Mesenchymal stem cell (in vitro differentiated cells and primary cell): Measurements from ENCODE around the gene SNAPC4. TPM values are rescaled to one million over a fixed set of nuclear protein-coding genes. Genes with fewer than 3 reads are reported as not detected.

Experiments
- DNase-seq: peaks from one replicate; pipeline ENCODE4 v3.0.0-alpha.2; 2013
- H2AFZ ChIP-seq: one replicate; pipeline ENCODE4 v1.6.1; 2013; ENCODE audit warnings: low read depth, mild to moderate bottlenecking, control low read depth, inconsistent platforms, low read length, moderate library complexity
- H2AK5ac ChIP-seq: 2 replicates; pipeline ENCODE4 v1.6.1; 2013; ENCODE audit warnings: low read length, moderate library complexity, mild to moderate bottlenecking, inconsistent platforms; ENCODE audit not compliant: severe bottlenecking
- H2BK120ac ChIP-seq: one replicate; pipeline ENCODE4 v1.6.1; 2013; ENCODE audit warnings: low read depth, mild to moderate bottlenecking, inconsistent platforms, low read length, moderate library complexity
- H2BK12ac ChIP-seq, 2 experiments: one replicate each; pipeline ENCODE4 v1.6.1; 2013; ENCODE audit warnings: inconsistent platforms in 2 of 2, low read length in 2 of 2, mild to moderate bottlenecking in 2 of 2, moderate library complexity in 2 of 2, control low read depth in 1 of 2
- H2BK15ac ChIP-seq: one replicate; pipeline ENCODE4 v1.6.1; 2013; ENCODE audit warnings: mild to moderate bottlenecking, low read depth, inconsistent platforms; ENCODE audit not compliant: poor library complexity, severe bottlenecking
- H2BK5ac ChIP-seq: 2 replicates; pipeline ENCODE4 v1.6.1; 2013; ENCODE audit warnings: low read depth, mild to moderate bottlenecking, low read length, control low read depth, inconsistent platforms; ENCODE audit not compliant: poor library complexity, severe bottlenecking
- H3K14ac ChIP-seq, 2 experiments: one replicate each; pipeline ENCODE4 v1.6.1; 2013; ENCODE audit warnings: inconsistent platforms in 2 of 2, low read length in 2 of 2, control low read depth in 1 of 2, mild to moderate bottlenecking in 1 of 2, moderate library complexity in 1 of 2
- H3K18ac ChIP-seq, 2 experiments: one replicate each; pipeline ENCODE4 v1.6.1; 2013; ENCODE audit warnings: inconsistent platforms in 2 of 2, low read length in 2 of 2, control low read depth in 1 of 2, low read depth in 1 of 2, mild to moderate bottlenecking in 1 of 2
- H3K23ac ChIP-seq, 2 experiments: one replicate each; pipeline ENCODE4 v1.6.1; 2013; ENCODE audit warnings: inconsistent platforms in 2 of 2, low read length in 2 of 2, mild to moderate bottlenecking in 2 of 2, moderate library complexity in 2 of 2, control low read depth in 1 of 2
- H3K27ac ChIP-seq: 2 replicates; pipeline ENCODE4 v1.5.1; 2013; ENCODE audit warnings: mild to moderate bottlenecking, moderate library complexity, low read length, control low read depth, inconsistent platforms; ENCODE audit not compliant: poor library complexity, severe bottlenecking
- H3K27me3 ChIP-seq, 2 experiments: 2 replicates each; pipeline versions ENCODE4 v1.6.1 to v1.7.0; 2013; ENCODE audit warnings: low read length in 2 of 2, mild to moderate bottlenecking in 2 of 2, moderate library complexity in 2 of 2, control low read depth in 1 of 2, inconsistent platforms in 1 of 2; ENCODE audit not compliant: control insufficient read depth in 1 of 2, insufficient read depth in 1 of 2
- H3K36me3 ChIP-seq, 2 experiments: 2 replicates each; pipeline versions ENCODE4 v1.6.1 to v1.7.0; 2013; ENCODE audit warnings: low read length in 2 of 2, control low read depth in 1 of 2, inconsistent platforms in 1 of 2, low read depth in 1 of 2, mild to moderate bottlenecking in 1 of 2; ENCODE audit not compliant: insufficient read depth in 2 of 2, control insufficient read depth in 1 of 2
- H3K4ac ChIP-seq, 2 experiments: one replicate each; pipeline ENCODE4 v1.6.1; 2013; ENCODE audit warnings: inconsistent platforms in 2 of 2, low read length in 2 of 2, mild to moderate bottlenecking in 2 of 2, moderate library complexity in 2 of 2, control low read depth in 1 of 2, low read depth in 1 of 2
- H3K4me1 ChIP-seq: 2 replicates; pipeline ENCODE4 v1.6.1; 2013; ENCODE audit warnings: low read depth, low read length, control low read depth; ENCODE audit not compliant: control insufficient read depth, insufficient read depth
- H3K4me2 ChIP-seq: 2 replicates; pipeline ENCODE4 v1.6.1; 2013; ENCODE audit warnings: low read length, mild to moderate bottlenecking, inconsistent platforms; ENCODE audit not compliant: poor library complexity, severe bottlenecking
- H3K4me3 ChIP-seq, 2 experiments: 2 replicates each; pipeline versions ENCODE4 v1.5.1 to v1.7.0; 2013; ENCODE audit warnings: low read length in 2 of 2, mild to moderate bottlenecking in 2 of 2, control low read depth in 1 of 2, low read depth in 1 of 2; ENCODE audit not compliant: insufficient read depth in 1 of 2
- H3K79me1 ChIP-seq: replicated peaks from 2 replicates; pipeline ENCODE4 v1.6.1; 2013; ENCODE audit warnings: mild to moderate bottlenecking, control low read depth, low read length, inconsistent platforms; ENCODE audit not compliant: poor library complexity, severe bottlenecking
- H3K9ac ChIP-seq: 2 replicates; pipeline ENCODE4 v1.7.0; 2013; ENCODE audit warnings: mild to moderate bottlenecking, low read length, moderate library complexity
- H3K9me3 ChIP-seq: 2 replicates; pipeline ENCODE4 v1.7.0; 2013; ENCODE audit warnings: mild to moderate bottlenecking, low read length; ENCODE audit not compliant: control insufficient read depth
- H4K8ac ChIP-seq: one replicate; pipeline ENCODE4 v1.6.1; 2013; ENCODE audit warnings: inconsistent platforms, mild to moderate bottlenecking, low read length, moderate library complexity
- H4K91ac ChIP-seq: one replicate; pipeline ENCODE4 v1.6.1; 2013; ENCODE audit warnings: mild to moderate bottlenecking, low read length, inconsistent platforms
- WGBS: methylation state at CpG from one replicate; pipeline ENCODE4 v1.1.7; 2013; ENCODE audit warnings: mixed read lengths; 5-methylcytosine and 5-hydroxymethylcytosine counted together
- polyA plus RNA-seq, 2 experiments: library from polyadenylated mRNA; stranded (reverse); fragments of 200-250 nt; gene quantifications; one replicate each; pipeline ENCODE4 v1.2.3, GENCODE V29; 2013

The SNAPC4 gene, protein sequence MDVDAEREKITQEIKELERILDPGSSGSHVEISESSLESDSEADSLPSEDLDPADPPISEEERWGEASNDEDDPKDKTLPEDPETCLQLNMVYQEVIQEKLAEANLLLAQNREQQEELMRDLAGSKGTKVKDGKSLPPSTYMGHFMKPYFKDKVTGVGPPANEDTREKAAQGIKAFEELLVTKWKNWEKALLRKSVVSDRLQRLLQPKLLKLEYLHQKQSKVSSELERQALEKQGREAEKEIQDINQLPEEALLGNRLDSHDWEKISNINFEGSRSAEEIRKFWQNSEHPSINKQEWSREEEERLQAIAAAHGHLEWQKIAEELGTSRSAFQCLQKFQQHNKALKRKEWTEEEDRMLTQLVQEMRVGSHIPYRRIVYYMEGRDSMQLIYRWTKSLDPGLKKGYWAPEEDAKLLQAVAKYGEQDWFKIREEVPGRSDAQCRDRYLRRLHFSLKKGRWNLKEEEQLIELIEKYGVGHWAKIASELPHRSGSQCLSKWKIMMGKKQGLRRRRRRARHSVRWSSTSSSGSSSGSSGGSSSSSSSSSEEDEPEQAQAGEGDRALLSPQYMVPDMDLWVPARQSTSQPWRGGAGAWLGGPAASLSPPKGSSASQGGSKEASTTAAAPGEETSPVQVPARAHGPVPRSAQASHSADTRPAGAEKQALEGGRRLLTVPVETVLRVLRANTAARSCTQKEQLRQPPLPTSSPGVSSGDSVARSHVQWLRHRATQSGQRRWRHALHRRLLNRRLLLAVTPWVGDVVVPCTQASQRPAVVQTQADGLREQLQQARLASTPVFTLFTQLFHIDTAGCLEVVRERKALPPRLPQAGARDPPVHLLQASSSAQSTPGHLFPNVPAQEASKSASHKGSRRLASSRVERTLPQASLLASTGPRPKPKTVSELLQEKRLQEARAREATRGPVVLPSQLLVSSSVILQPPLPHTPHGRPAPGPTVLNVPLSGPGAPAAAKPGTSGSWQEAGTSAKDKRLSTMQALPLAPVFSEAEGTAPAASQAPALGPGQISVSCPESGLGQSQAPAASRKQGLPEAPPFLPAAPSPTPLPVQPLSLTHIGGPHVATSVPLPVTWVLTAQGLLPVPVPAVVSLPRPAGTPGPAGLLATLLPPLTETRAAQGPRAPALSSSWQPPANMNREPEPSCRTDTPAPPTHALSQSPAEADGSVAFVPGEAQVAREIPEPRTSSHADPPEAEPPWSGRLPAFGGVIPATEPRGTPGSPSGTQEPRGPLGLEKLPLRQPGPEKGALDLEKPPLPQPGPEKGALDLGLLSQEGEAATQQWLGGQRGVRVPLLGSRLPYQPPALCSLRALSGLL (N-terminal part only)
- 6.1 TPM for polyA plus RNA-seq (2013, experiment 1 of 2)
- 5.4 TPM for polyA plus RNA-seq (2013, experiment 2 of 2)

DNA sequence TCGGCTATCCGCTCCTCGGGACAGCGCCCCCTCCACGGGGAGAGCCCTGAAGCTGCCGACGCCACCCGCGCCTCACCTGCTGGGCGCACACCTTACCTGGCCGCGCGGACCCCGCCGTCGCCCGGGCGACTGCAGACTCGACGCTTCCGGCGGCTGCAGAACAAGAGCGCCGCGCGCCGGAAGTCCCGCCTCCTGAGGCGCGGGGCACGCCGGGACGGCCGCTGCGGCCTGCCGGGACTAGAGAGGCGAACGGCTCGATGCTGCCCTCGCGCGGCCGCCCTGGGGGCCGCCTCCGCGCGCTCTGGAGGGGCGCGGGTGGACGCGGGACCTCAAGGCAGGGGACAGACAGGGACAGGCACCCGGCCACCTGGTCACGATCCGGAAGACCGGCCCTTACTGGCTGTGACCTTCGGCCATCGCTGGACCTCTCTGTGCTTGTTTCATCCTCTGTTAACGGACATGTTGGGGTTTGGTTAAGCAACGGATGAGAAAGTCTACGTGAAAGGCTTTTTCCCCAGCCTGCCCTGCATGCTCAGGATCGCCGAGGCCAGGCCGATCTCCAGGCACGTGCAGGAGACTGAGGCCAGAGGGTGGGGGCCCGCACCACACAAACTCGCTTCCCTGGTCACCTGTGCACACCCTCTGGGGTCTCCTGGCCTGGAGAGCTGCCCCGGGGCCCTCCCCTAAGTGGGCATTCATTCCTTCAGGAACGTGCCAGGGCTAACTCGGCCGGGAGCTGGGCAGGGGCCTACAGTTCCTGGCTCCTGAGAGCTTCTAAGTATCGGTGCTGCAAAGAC, at the start of gene SNAPC4:
Gene SNAPC4, minus strand, starts transcription at position 133 of the 797 bp plus-strand sequence. CDS start 1,742 bp downstream, outside the sequence.
- 14% methylated on average over 71 of the region's 71 CpGs for WGBS
- Histone ChIP-seq H3K4me1 (peaks cover 18% of the 10 kb centered on the region), H2AK5ac (no peak within 1 kb of the TSS), H2BK15ac (peak within 1 kb of the TSS; percentile 60), H3K36me3 (peaks cover 59 to 72% of the 10 kb centered on the region in 2 experiments), H3K27me3 (no peaks in the 10 kb centered on the region), H3K14ac (peak within 1 kb of the TSS in 1 of 2 experiments; percentile 91), H3K27ac (no peak within 1 kb of the TSS), H3K9ac (peak within 1 kb of the TSS; percentile 93), H3K23ac (no peak within 1 kb of the TSS), H3K79me1 (peaks cover 36% of the 10 kb centered on the region), H3K18ac (peak within 1 kb of the TSS; percentile 26 to 83), H4K8ac (peak within 1 kb of the TSS; percentile 95), H3K9me3 (no peaks in the 10 kb centered on the region), H3K4me2 (peak within 1 kb of the TSS; percentile 63), H2AFZ (no peak within 1 kb of the TSS), H4K91ac (peak within 1 kb of the TSS; percentile 61), H3K4ac (peak within 1 kb of the TSS; percentile 69 to 70), H2BK5ac (no peak within 1 kb of the TSS), H3K4me3 (peak within 1 kb of the TSS; percentile 95 to 96), H2BK12ac (peak within 1 kb of the TSS in 1 of 2 experiments; percentile 75), H2BK120ac (peak within 1 kb of the TSS; percentile 74)
- peak; percentile 83 for DNase-seq

DNA sequence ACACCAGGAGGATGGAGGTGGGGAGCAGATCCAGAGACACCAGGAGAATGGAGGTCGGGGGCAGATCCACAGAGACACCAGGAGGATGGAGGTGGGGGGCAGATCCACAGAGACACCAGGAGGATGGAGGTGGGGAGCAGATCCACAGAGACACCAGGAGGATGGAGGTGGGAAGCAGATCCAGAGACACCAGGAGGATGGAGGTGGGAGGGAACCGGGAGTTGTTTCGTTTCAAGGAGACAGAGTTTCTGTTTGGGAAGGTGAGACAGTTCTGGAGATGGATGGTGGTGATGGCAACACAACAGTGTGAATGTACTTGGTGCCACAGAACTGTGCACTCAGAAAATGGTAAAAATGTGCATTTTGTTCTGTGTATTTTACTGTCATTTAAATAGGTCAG, 48.7 kb upstream of the SNAPC4 start:
- Histone ChIP-seq H4K8ac (no peak overlapping the region), H3K79me1 (peaks cover 42% of the 10 kb centered on the region), H3K27ac (no peak overlapping the region), H3K23ac (no peak overlapping the region), H3K27me3 (no peaks in the 10 kb centered on the region), H3K18ac (no peak overlapping the region), H3K4ac (no peak overlapping the region), H3K14ac (no peak overlapping the region), H3K4me1 (no peaks in the 10 kb centered on the region), H3K9me3 (no peaks in the 10 kb centered on the region), H2BK5ac (no peak overlapping the region), H2AFZ (no peak overlapping the region), H3K4me3 (no peak overlapping the region), H2BK120ac (no peak overlapping the region), H2BK12ac (no peak overlapping the region), H3K9ac (no peak overlapping the region), H3K4me2 (no peak overlapping the region), H3K36me3 (peaks cover 77 to 87% of the 10 kb centered on the region in 2 experiments), H4K91ac (no peak overlapping the region), H2BK15ac (no peak overlapping the region), H2AK5ac (no peak overlapping the region)
- 87% methylated on average over 3 of the region's 3 CpGs for WGBS
- no peak for DNase-seq

DNA sequence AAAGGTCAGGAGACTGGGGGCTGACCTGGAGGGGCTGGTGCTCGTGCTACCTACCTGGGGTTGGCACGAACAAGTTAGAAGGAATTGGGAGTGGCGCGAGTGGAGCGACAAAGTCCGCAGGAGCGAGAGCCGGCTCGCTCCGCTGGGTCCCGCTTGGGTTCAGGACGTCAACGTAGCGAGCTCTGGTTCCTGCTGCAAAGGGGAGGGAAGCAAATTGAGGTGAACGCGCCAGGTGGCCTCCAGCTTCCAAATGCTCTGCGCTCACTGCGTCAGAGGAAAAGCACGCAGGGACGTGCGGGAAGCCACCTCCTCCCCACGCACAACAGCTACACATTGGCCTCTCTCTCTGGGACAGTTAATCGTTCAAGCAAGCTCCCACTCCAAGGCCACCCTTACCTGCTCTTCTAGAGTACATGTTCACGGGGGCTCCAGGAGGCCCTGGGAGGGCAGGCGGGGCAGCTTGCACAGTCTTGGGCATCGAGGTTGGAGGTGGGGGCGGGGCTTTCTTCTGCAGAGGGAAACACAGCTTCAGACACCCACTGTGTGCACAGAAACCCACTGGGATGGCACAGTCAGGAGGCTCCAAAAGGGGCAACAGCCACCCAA, 47.3 kb upstream of the SNAPC4 start:
- Histone ChIP-seq H3K23ac (no peak overlapping the region), H3K9ac (no peak overlapping the region), H3K18ac (no peak overlapping the region), H3K36me3 (peaks cover 86 to 93% of the 10 kb centered on the region in 2 experiments), H3K27me3 (no peaks in the 10 kb centered on the region), H3K79me1 (peaks cover 45% of the 10 kb centered on the region), H3K9me3 (no peaks in the 10 kb centered on the region), H2BK5ac (no peak overlapping the region), H3K4me1 (peaks cover 3% of the 10 kb centered on the region), H3K4ac (no peak overlapping the region), H2AFZ (no peak overlapping the region), H3K14ac (no peak overlapping the region), H3K27ac (no peak overlapping the region), H2BK15ac (no peak overlapping the region), H4K91ac (no peak overlapping the region), H2BK120ac (no peak overlapping the region), H4K8ac (no peak overlapping the region), H3K4me2 (no peak overlapping the region), H3K4me3 (no peak overlapping the region), H2AK5ac (no peak overlapping the region), H2BK12ac (no peak overlapping the region)
- no peak for DNase-seq
- WGBS: 97% methylated on average over 27 of the region's 27 CpGs
